Uterus (tissue), 4 donors: Measurements from ENCODE around the gene ITIH6. TPM values are rescaled to one million over a fixed set of nuclear protein-coding genes. Genes with fewer than 3 reads are reported as not detected.
"Not testable (repeated sequence)": the region's sequence is repeated elsewhere in the genome, so short reads cannot be mapped to it uniquely, and the experiment has no call there.

ENCODE experiments used
- DNase-seq, 2 donors: peaks; one replicate each; pipeline ENCODE4 v3.0.0-alpha.2; 2019 to 2020
- H3K27ac ChIP-seq, 2 donors: fragments of 200-600 bp; sonication (generic); 1 replicate in 1 of 2; 2 replicates in 1 of 2; pipeline ENCODE4 v1.5.1; 2016 to 2018
- H3K27me3 ChIP-seq, 2 donors: fragments of 200-600 bp; sonication (generic); one replicate each; pipeline ENCODE4 v1.5.1; 2018 to 2019; ENCODE audit warnings: control low read depth in 1 of 2
- H3K36me3 ChIP-seq, 2 donors: fragments of 200-600 bp; sonication (generic); one replicate each; pipeline ENCODE4 v1.5.1; 2019; ENCODE audit warnings: control low read depth in 1 of 2
- H3K4me1 ChIP-seq, 2 donors: fragments of 200-600 bp; sonication (generic); one replicate each; pipeline ENCODE4 v1.5.1; 2018 to 2019; ENCODE audit warnings: control low read depth in 1 of 2
- H3K4me3 ChIP-seq, 2 donors: fragments of 200-600 bp; sonication (generic); 1 replicate in 1 of 2; 2 replicates in 1 of 2; pipeline ENCODE4 v1.5.1; 2018 to 2019; ENCODE audit warnings: mild to moderate bottlenecking in 1 of 2
- H3K9me3 ChIP-seq, 2 donors: fragments of 200-600 bp; sonication (generic); one replicate each; pipeline ENCODE4 v1.5.1; 2019; ENCODE audit warnings: control low read depth in 1 of 2
- CTCF ChIP-seq, 4 experiments: fragments of 200-600 bp in 2 of 4; fragments of 450-650 bp in 2 of 4; sonication (generic) in 2 of 4; IDR thresholded peaks; one replicate each; pipeline ENCODE4 v1.5.1; 2016 to 2019; ENCODE audit warnings: antibody characterized with exemption in 4 of 4, mild to moderate bottlenecking in 2 of 4, moderate library complexity in 1 of 4
- POLR2A ChIP-seq, 2 donors: fragments of 450-650 bp; IDR thresholded peaks; one replicate each; pipeline ENCODE4 v1.6.1; 2016; ENCODE audit warnings: antibody characterized with exemption in 2 of 2, mild to moderate bottlenecking in 1 of 2, moderate library complexity in 1 of 2
- intact Hi-C: fragments of 100-400 bp; cut with DNase I; formaldehyde crosslinking; loops from one replicate; pipeline ENCODE4 v1.15.1; 2023; ENCODE audit warnings: low total_unique reads
- total RNA-seq, 4 donors: library from RNA; depleted of rRNA in 3 of 4; stranded (reverse); fragments of >200 nt in 3 of 4; gene quantifications; one replicate each; pipeline versions ENCODE4 v1.1.0 to v1.2.4, GENCODE V29; 2014 to 2023
- donor health status: DM: yes; HTN: yes; CAD: no.

Gene ITIH6
- total RNA-seq, 4 donors from 2014 or later: not detected

- intact Hi-C loops: no loop called here
Observed at GRCh38 chrX:54745676-54746075, 52.4 kb downstream of the ITIH6 start.

GRCh38 chrX:54738567-54738966 is 59.5 kb downstream of the ITIH6 start:
- DNase-seq, H3K36me3 ChIP-seq, intact Hi-C loops: not testable (repeated sequence)

More at GRCh38 chrX:54745676-54746075, 52.4 kb downstream of the ITIH6 start:
- Histone ChIP-seq H3K4me3 (no peak overlapping the region), H3K4me1 (no peaks in the 10 kb centered on the region), H3K36me3 (no peaks in the 10 kb centered on the region), H3K27ac (no peak overlapping the region), H3K27me3 (no peaks in the 10 kb centered on the region), H3K9me3 (no peaks in the 10 kb centered on the region)
- DNase-seq: no peak
- TF ChIP-seq CTCF (IDR thresholded peaks at IDR 0.05) (no peak), POLR2A (IDR thresholded peaks at IDR 0.05) (no peak)

GRCh38 chrX:54736298-54736942 is 61.6 kb downstream of the ITIH6 start:
- H3K4me3 ChIP-seq, H3K36me3 ChIP-seq, intact Hi-C loops, H3K27ac ChIP-seq, DNase-seq, H3K9me3 ChIP-seq, H3K27me3 ChIP-seq, H3K4me1 ChIP-seq: not testable (repeated sequence)

More at GRCh38 chrX:54738567-54738966, 59.5 kb downstream of the ITIH6 start:
- H3K27ac ChIP-seq, H3K27me3 ChIP-seq, H3K9me3 ChIP-seq, H3K4me3 ChIP-seq, H3K4me1 ChIP-seq: not testable (repeated sequence)

- TF ChIP-seq CTCF (IDR thresholded peaks at IDR 0.05) (no peak), POLR2A (IDR thresholded peaks at IDR 0.05) (no peak)
Observed at GRCh38 chrX:54721424-54721823, 76.6 kb downstream of the ITIH6 start.

GRCh38 chrX:54715621-54716020 is 82.4 kb downstream of the ITIH6 start:
- no peak for TF ChIP-seq CTCF (IDR thresholded peaks at IDR 0.05)
- TF ChIP-seq POLR2A (IDR thresholded peaks at IDR 0.05): no peak
- H3K36me3 ChIP-seq: no peaks in the 10 kb centered on the region
- no peak overlapping the region for H3K4me3 ChIP-seq
- no peaks in the 10 kb centered on the region for H3K4me1 ChIP-seq
- H3K27me3 ChIP-seq: no peaks in the 10 kb centered on the region
- no peak overlapping the region for H3K27ac ChIP-seq
- DNase-seq: no peak
- no peaks in the 10 kb centered on the region for H3K9me3 ChIP-seq
- intact Hi-C loops: no loop called here

More at GRCh38 chrX:54721424-54721823, 76.6 kb downstream of the ITIH6 start:
- Histone ChIP-seq H3K9me3 (no peaks in the 10 kb centered on the region), H3K4me1 (no peaks in the 10 kb centered on the region), H3K4me3 (no peak overlapping the region), H3K27ac (no peak overlapping the region), H3K27me3 (no peaks in the 10 kb centered on the region), H3K36me3 (no peaks in the 10 kb centered on the region)
- intact Hi-C loops: no loop called here
- DNase-seq: no peak

- H3K36me3 ChIP-seq: no peaks in the 10 kb centered on the region
- DNase-seq: no peak
- H3K27ac ChIP-seq: no peak overlapping the region
- intact Hi-C loops: no loop called here
- no peaks in the 10 kb centered on the region for H3K9me3 ChIP-seq
- TF ChIP-seq POLR2A (IDR thresholded peaks at IDR 0.05) (no peak), CTCF (IDR thresholded peaks at IDR 0.05) (no peak)
- no peaks in the 10 kb centered on the region for H3K4me1 ChIP-seq
- no peaks in the 10 kb centered on the region for H3K27me3 ChIP-seq
- H3K4me3 ChIP-seq: no peak overlapping the region
Observed at GRCh38 chrX:54714424-54714823, 83.6 kb downstream of the ITIH6 start.
